Mammary epithelial cell (primary cell): ENCODE data around the gene SPEM2.

ENCODE experiments used
- EZH2 ChIP-seq: IDR thresholded peaks from 2 replicates; pipeline ENCODE4 v1.6.1; 2012; ENCODE audit warnings: low read length, inconsistent platforms, borderline replicate concordance
- TF ChIP-seq, protein P1 (sequence below), 2 donors: IDR thresholded peaks in 1 of 2; conservative IDR thresholded peaks in 1 of 2; 2 replicates each; pipeline ENCODE4 v1.5.1; 2011 to 2012; ENCODE audit warnings: inconsistent platforms in 2 of 2, low read length in 2 of 2, mild to moderate bottlenecking in 2 of 2, control low read depth in 1 of 2, low read depth in 1 of 2; ENCODE audit not compliant: insufficient read depth in 1 of 2; ENCODE audit errors: extremely low read depth in 1 of 2

DNA sequence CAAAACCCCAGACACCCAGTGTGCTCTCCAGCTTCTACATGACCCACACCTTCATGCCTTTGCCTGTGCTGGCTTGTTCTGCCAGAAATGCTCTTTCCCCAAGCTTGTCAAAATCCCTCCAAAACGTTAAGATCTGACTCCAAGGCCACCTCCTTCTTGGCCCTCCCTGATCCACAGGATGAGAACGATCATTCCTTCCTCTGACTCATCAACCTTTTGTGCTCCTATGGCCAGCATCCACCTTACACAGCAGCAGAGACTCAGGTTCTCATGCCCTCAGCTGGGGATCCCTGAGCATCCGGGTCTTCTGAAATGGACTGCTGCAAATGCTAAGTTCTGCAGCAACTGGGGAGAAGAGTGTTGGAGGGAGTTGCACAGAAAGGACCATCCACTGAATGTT lies 51.1 kb downstream of the SPEM2 start:
- TF ChIP-seq, protein P1, sequence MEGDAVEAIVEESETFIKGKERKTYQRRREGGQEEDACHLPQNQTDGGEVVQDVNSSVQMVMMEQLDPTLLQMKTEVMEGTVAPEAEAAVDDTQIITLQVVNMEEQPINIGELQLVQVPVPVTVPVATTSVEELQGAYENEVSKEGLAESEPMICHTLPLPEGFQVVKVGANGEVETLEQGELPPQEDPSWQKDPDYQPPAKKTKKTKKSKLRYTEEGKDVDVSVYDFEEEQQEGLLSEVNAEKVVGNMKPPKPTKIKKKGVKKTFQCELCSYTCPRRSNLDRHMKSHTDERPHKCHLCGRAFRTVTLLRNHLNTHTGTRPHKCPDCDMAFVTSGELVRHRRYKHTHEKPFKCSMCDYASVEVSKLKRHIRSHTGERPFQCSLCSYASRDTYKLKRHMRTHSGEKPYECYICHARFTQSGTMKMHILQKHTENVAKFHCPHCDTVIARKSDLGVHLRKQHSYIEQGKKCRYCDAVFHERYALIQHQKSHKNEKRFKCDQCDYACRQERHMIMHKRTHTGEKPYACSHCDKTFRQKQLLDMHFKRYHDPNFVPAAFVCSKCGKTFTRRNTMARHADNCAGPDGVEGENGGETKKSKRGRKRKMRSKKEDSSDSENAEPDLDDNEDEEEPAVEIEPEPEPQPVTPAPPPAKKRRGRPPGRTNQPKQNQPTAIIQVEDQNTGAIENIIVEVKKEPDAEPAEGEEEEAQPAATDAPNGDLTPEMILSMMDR (conservative IDR thresholded peaks at IDR 0.05 in 1 of 2, IDR thresholded peaks at IDR 0.05 in 1 of 2; ENCODE audit: extremely low read depth in 1 of 2, insufficient read depth in 1 of 2, low read depth in 1 of 2, low read length in 2 of 2), result no peak
- TF ChIP-seq EZH2, result no peak
